ENCODE measurements around the gene LDLRAD4. TPM values are rescaled to one million over a fixed set of nuclear protein-coding genes. Genes with fewer than 3 reads are reported as not detected.

The LDLRAD4 gene
- total RNA-seq, 1 donor from 2014 or later = 1.4 TPM

GRCh38 chr18:13199169-13199568 is 19.4 kb upstream of the LDLRAD4 start:
- peaks cover 11% of the 10 kb centered on the region for H3K36me3 Mint-ChIP-seq (ENCODE audit: low read depth)
- TF ChIP-seq CTCF (conservative IDR thresholded peaks at IDR 0.05) = no peak
- DNase-seq (ENCODE audit: low read depth, low spot score) = no peak

GRCh38 chr18:13201292-13201691 is 17.3 kb upstream of the LDLRAD4 start:
- no peak overlapping the region for H3K27ac Mint-ChIP-seq (ENCODE audit: unreplicated experiment)

More at GRCh38 chr18:13199169-13199568, 19.4 kb upstream of the LDLRAD4 start:
- H3K4me3 Mint-ChIP-seq = no peak overlapping the region
- no peak overlapping the region for H3K27ac Mint-ChIP-seq (ENCODE audit: unreplicated experiment)
- peaks cover 19% of the 10 kb centered on the region for H3K9me3 Mint-ChIP-seq
- no peaks in the 10 kb centered on the region for H3K4me1 Mint-ChIP-seq
- peaks cover 14% of the 10 kb centered on the region for H3K27me3 Mint-ChIP-seq (ENCODE audit: low read depth)

GRCh38 chr18:13202571-13202970 is 16.0 kb upstream of the LDLRAD4 start:
- DNase-seq (ENCODE audit: low read depth, low spot score) = no peak
- Mint-ChIP-seq H3K36me3 (ENCODE audit: low read depth) (peaks cover 11% of the 10 kb centered on the region), H3K4me1 (no peaks in the 10 kb centered on the region), H3K4me3 (no peak overlapping the region), H3K9me3 (peaks cover 14% of the 10 kb centered on the region), H3K27ac (ENCODE audit: unreplicated experiment) (no peak overlapping the region), H3K27me3 (ENCODE audit: low read depth) (peaks cover 9% of the 10 kb centered on the region)
- no peak for TF ChIP-seq CTCF (conservative IDR thresholded peaks at IDR 0.05)

More at GRCh38 chr18:13201292-13201691, 17.3 kb upstream of the LDLRAD4 start:
- no peaks in the 10 kb centered on the region for H3K4me1 Mint-ChIP-seq
- TF ChIP-seq CTCF (conservative IDR thresholded peaks at IDR 0.05) = no peak
- H3K27me3 Mint-ChIP-seq (ENCODE audit: low read depth) = peaks cover 14% of the 10 kb centered on the region
- H3K9me3 Mint-ChIP-seq = peaks cover 19% of the 10 kb centered on the region
- no peak for DNase-seq (ENCODE audit: low read depth, low spot score)
- H3K4me3 Mint-ChIP-seq = no peak overlapping the region
- H3K36me3 Mint-ChIP-seq (ENCODE audit: low read depth) = peaks cover 11% of the 10 kb centered on the region

GRCh38 chr18:13206301-13206700 is 12.3 kb upstream of the LDLRAD4 start:
- Mint-ChIP-seq H3K27ac (ENCODE audit: unreplicated experiment) (no peak overlapping the region), H3K27me3 (ENCODE audit: low read depth) (peaks cover 13% of the 10 kb centered on the region), H3K4me1 (no peaks in the 10 kb centered on the region), H3K9me3 (peaks cover under 1% of the 10 kb centered on the region), H3K4me3 (no peak overlapping the region), H3K36me3 (ENCODE audit: low read depth) (no peaks in the 10 kb centered on the region)
- no peak for TF ChIP-seq CTCF (conservative IDR thresholded peaks at IDR 0.05)
- no peak for DNase-seq (ENCODE audit: low read depth, low spot score)

- no peak for TF ChIP-seq CTCF (conservative IDR thresholded peaks at IDR 0.05)
- H3K4me1 Mint-ChIP-seq = no peaks in the 10 kb centered on the region
- H3K27ac Mint-ChIP-seq (ENCODE audit: unreplicated experiment) = no peak overlapping the region
- H3K4me3 Mint-ChIP-seq = no peak overlapping the region
- H3K36me3 Mint-ChIP-seq (ENCODE audit: low read depth) = no peaks in the 10 kb centered on the region
- H3K9me3 Mint-ChIP-seq = no peaks in the 10 kb centered on the region
- DNase-seq (ENCODE audit: low read depth, low spot score) = no peak
- peaks cover 16% of the 10 kb centered on the region for H3K27me3 Mint-ChIP-seq (ENCODE audit: low read depth)
Observed at GRCh38 chr18:13207294-13207693, 11.3 kb upstream of the LDLRAD4 start.

GRCh38 chr18:13211534-13211933 is 7.0 kb upstream of the LDLRAD4 start:
- peaks cover 5% of the 10 kb centered on the region for H3K4me1 Mint-ChIP-seq
- no peak overlapping the region for H3K27ac Mint-ChIP-seq (ENCODE audit: unreplicated experiment)
- DNase-seq (ENCODE audit: low read depth, low spot score) = no peak
- H3K27me3 Mint-ChIP-seq (ENCODE audit: low read depth) = peaks cover 47% of the 10 kb centered on the region
- H3K4me3 Mint-ChIP-seq = no peak overlapping the region
- no peaks in the 10 kb centered on the region for H3K36me3 Mint-ChIP-seq (ENCODE audit: low read depth)
- TF ChIP-seq CTCF (conservative IDR thresholded peaks at IDR 0.05) = no peak
- H3K9me3 Mint-ChIP-seq = no peaks in the 10 kb centered on the region

Measured in neural crest cell (in vitro differentiated cells).